T-cell (primary cell): ENCODE data around the gene GTSF1L. TPM values are rescaled to one million over a fixed set of nuclear protein-coding genes. Genes with fewer than 3 reads are reported as not detected.

Experiments
- ATAC-seq, 4 experiments: fragments of 200-7000 bp in 3 of 4; fragments of 150-1000 bp in 1 of 4; cut with Tn5 transposase; replicated peaks in 1 of 4; 1 replicate in 3 of 4; 2 replicates in 1 of 4; pipeline ENCODE4 v1.10.0; 2021; ENCODE audit warnings: moderate library complexity in 3 of 4, mild to moderate bottlenecking in 2 of 4, moderate number of reproducible peaks in 1 of 4
- CTCF ChIA-PET, 2 donors: fragments of 300-600 bp; sonication (Branson Sonifier 250); formaldehyde crosslinking; loops; one replicate each; lab custom pipeline; 2022; ENCODE audit warnings: antibody characterized with exemption in 2 of 2; lab: Charles Lee
- POLR2A ChIA-PET, 2 donors: fragments of 300-600 bp; sonication (Branson Sonifier 250); formaldehyde crosslinking; loops; one replicate each; lab custom pipeline; 2022; ENCODE audit warnings: antibody characterized with exemption in 2 of 2; lab: Charles Lee
- DNase-seq, 35 experiments: peaks; one replicate each; pipeline versions ENCODE4 v3.0.0 to v3.0.0-alpha.2; 2013 to 2023
- H3K27ac ChIP-seq: one replicate; pipeline ENCODE4 v1.5.1; 2013; ENCODE audit warnings: low read length
- H3K27me3 ChIP-seq, 2 experiments: replicated peaks in 1 of 2; 1 replicate in 1 of 2; 2 replicates in 1 of 2; pipeline versions ENCODE4 v1.6.1 to v1.7.0; 2013; ENCODE audit warnings: low read length in 1 of 2, mixed read lengths in 1 of 2; ENCODE audit not compliant: control insufficient read depth in 2 of 2, insufficient read depth in 2 of 2; ENCODE audit errors: extremely low read depth in 1 of 2
- H3K36me3 ChIP-seq, 2 donors: 1 replicate in 1 of 2; 2 replicates in 1 of 2; pipeline versions ENCODE4 v1.6.1 to v1.7.0; 2013; ENCODE audit warnings: low read length in 1 of 2; ENCODE audit not compliant: control insufficient read depth in 2 of 2, insufficient read depth in 1 of 2; ENCODE audit errors: extremely low read depth in 1 of 2
- H3K4me1 ChIP-seq, 2 experiments: 1 replicate in 1 of 2; 2 replicates in 1 of 2; pipeline versions ENCODE4 v1.6.1 to v1.7.0; 2013; ENCODE audit warnings: low read length in 2 of 2, mixed read lengths in 1 of 2; ENCODE audit not compliant: insufficient read depth in 2 of 2, control insufficient read depth in 1 of 2; ENCODE audit errors: extremely low read depth in 1 of 2
- H3K4me3 ChIP-seq, 2 donors: 1 replicate in 1 of 2; 2 replicates in 1 of 2; pipeline versions ENCODE4 v1.5.1 to v1.7.0; 2013; ENCODE audit warnings: mild to moderate bottlenecking in 2 of 2, low read length in 1 of 2, moderate library complexity in 1 of 2; ENCODE audit not compliant: control insufficient read depth in 1 of 2; ENCODE audit errors: extremely low read depth in 1 of 2
- H3K9me3 ChIP-seq: 2 replicates; pipeline ENCODE4 v1.7.0; 2013
- H3K27ac Mint-ChIP-seq, 2 donors: one replicate each; pipeline ENCODE4 v1.8.0; 2020 to 2021; ENCODE audit warnings: mild to moderate bottlenecking in 2 of 2, mixed read lengths in 2 of 2
- H3K27me3 Mint-ChIP-seq, 2 donors: one replicate each; pipeline ENCODE4 v1.8.0; 2021 to 2022; ENCODE audit warnings: mixed read lengths in 2 of 2
- H3K36me3 Mint-ChIP-seq: one replicate; pipeline ENCODE4 v1.8.0; 2021; ENCODE audit warnings: mixed read lengths
- H3K4me1 Mint-ChIP-seq, 3 donors: one replicate each; pipeline ENCODE4 v1.8.0; 2020 to 2022; ENCODE audit warnings: mixed read lengths in 3 of 3, mild to moderate bottlenecking in 1 of 3
- H3K4me3 Mint-ChIP-seq, 3 donors: one replicate each; pipeline ENCODE4 v1.8.0; 2020 to 2022; ENCODE audit warnings: mild to moderate bottlenecking in 3 of 3, mixed read lengths in 3 of 3, moderate library complexity in 3 of 3
- H3K9me3 Mint-ChIP-seq, 3 donors: one replicate each; pipeline ENCODE4 v1.8.0; 2020 to 2022; ENCODE audit warnings: mixed read lengths in 3 of 3
- WGBS: methylation state at CpG from one replicate; pipeline ENCODE4 v1.1.5; 2013; ENCODE audit warnings: missing lambda C conversion rate; ENCODE audit not compliant: insufficient coverage; 5-methylcytosine and 5-hydroxymethylcytosine counted together
- total RNA-seq, 35 experiments: library from RNA in 6 of 35; stranded (reverse) in 6 of 35; fragments of 120-200 nt in 1 of 35; gene quantifications; one replicate each; pipeline versions ENCODE4 v1.2.1 to v1.2.4 and lab custom pipeline; 2013 to 2026

The GTSF1L gene
- total RNA-seq, 5 donors from 2014 or later (not counting 1 experiment from before 2014, with no cell fraction given): 0.30 to 0.63 (median 0.53) TPM; not detected in 2

DNA sequence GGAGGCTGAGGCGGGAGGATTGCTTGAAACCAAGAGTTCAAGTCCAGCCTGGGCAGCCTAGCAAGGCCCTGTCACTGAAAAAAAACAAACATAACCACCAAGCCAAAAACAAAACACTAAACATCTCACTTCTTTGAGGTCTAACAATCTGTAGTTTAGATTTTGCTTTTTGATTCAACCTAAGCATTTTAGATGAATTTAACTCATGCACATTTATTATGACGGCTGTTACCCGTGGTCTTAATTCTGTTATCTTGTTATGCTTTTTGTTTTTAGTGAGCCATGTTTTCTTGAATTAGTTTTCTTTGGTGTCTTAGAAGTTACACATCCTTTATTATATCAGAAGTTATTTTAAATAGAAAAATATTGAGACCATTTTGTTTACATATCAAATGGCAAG, 13.8 kb upstream of the GTSF1L start:
- peaks cover 0 to 8% (median 2%) of the 10 kb centered on the region in 3 donors for H3K4me1 Mint-ChIP-seq
- Histone ChIP-seq H3K4me1 (peaks cover 0 to 5% of the 10 kb centered on the region in 2 experiments), H3K9me3 (no peaks in the 10 kb centered on the region), H3K36me3 (no peaks in the 10 kb centered on the region), H3K4me3 (no peak overlapping the region), H3K27ac (no peak overlapping the region), H3K27me3 (peaks cover 0 to 8% of the 10 kb centered on the region in 2 experiments)
- no peaks in the 10 kb centered on the region for H3K27me3 Mint-ChIP-seq
- 100% methylated on average over 1 of the region's 3 CpGs for WGBS
- no peak overlapping the region for H3K27ac Mint-ChIP-seq
- CTCF ChIA-PET: no interaction called here
- ATAC-seq (no peak), DNase-seq (no peak)
- POLR2A ChIA-PET: no interaction called here
- no peaks in the 10 kb centered on the region for H3K36me3 Mint-ChIP-seq
- no peaks in the 10 kb centered on the region for H3K9me3 Mint-ChIP-seq
- no peak overlapping the region for H3K4me3 Mint-ChIP-seq

GRCh38 chr20:43739148-43739749, 12.4 kb upstream of the GTSF1L start:
- peaks cover 0 to 3% of the 10 kb centered on the region in 2 experiments for H3K27me3 ChIP-seq
- no peak for ATAC-seq
- Mint-ChIP-seq H3K4me3 (no peak overlapping the region), H3K4me1 (peaks cover 0 to 8% (median 2%) of the 10 kb centered on the region in 3 donors), H3K27ac (no peak overlapping the region), H3K27me3 (no peaks in the 10 kb centered on the region), H3K9me3 (no peaks in the 10 kb centered on the region), H3K36me3 (no peaks in the 10 kb centered on the region)
- H3K36me3 ChIP-seq: no peaks in the 10 kb centered on the region
- 88% methylated on average over 5 of the region's 9 CpGs for WGBS
- DNase-seq: no peak
- H3K27ac ChIP-seq: no peak overlapping the region
- H3K4me3 ChIP-seq: no peak overlapping the region
- POLR2A ChIA-PET: no interaction called here
- CTCF ChIA-PET: no interaction called here
- H3K4me1 ChIP-seq: no peaks in the 10 kb centered on the region
- H3K9me3 ChIP-seq: no peaks in the 10 kb centered on the region

DNA sequence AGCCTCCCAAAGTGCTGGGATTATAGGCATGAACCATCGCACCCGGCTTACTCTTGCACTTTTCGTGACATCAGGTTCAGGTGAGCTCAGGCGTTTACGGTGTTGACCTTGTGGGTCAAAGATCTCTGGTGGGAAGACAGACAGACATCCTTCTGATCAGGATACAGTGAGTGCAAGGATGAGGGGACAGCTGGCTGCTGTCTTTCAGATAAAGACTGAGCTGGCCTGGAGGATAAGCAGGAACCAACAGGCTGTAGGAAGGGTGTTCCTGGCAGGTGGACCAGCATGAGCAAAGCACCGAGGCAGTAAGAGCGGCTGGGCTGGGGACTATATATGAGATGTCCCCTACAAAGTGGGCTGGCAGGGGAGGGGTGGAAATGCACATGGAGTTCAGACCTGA, 11.1 kb upstream of the GTSF1L start:
- H3K4me1 Mint-ChIP-seq: peaks cover 9 to 20% (median 12%) of the 10 kb centered on the region in 3 donors
- no peaks in the 10 kb centered on the region for H3K36me3 Mint-ChIP-seq
- H3K4me1 ChIP-seq: peaks cover 2 to 6% of the 10 kb centered on the region in 2 experiments
- peaks cover 0 to 3% of the 10 kb centered on the region in 2 experiments for H3K27me3 ChIP-seq
- no peak overlapping the region for H3K27ac Mint-ChIP-seq
- no peaks in the 10 kb centered on the region for H3K9me3 ChIP-seq
- no peak overlapping the region for H3K4me3 ChIP-seq
- ATAC-seq: no peak
- no peaks in the 10 kb centered on the region for H3K9me3 Mint-ChIP-seq
- H3K4me3 Mint-ChIP-seq: no peak overlapping the region
- ChIA-PET POLR2A (no interaction called here), CTCF (no interaction called here)
- H3K27ac ChIP-seq: no peak overlapping the region
- H3K27me3 Mint-ChIP-seq: no peaks in the 10 kb centered on the region
- no peaks in the 10 kb centered on the region for H3K36me3 ChIP-seq
- DNase-seq: no peak
- 98% methylated on average over 7 of the region's 7 CpGs for WGBS

- peaks cover 4 to 13% of the 10 kb centered on the region in 2 experiments for H3K4me1 ChIP-seq
- H3K27ac ChIP-seq: no peak overlapping the region
- Mint-ChIP-seq H3K9me3 (no peaks in the 10 kb centered on the region), H3K4me3 (no peak overlapping the region), H3K27me3 (no peaks in the 10 kb centered on the region), H3K27ac (no peak overlapping the region), H3K36me3 (no peaks in the 10 kb centered on the region), H3K4me1 (peaks cover 16 to 27% (median 25%) of the 10 kb centered on the region in 3 donors)
- H3K36me3 ChIP-seq: no peaks in the 10 kb centered on the region
- 14% methylated on average over 1 of the region's 2 CpGs for WGBS
- H3K27me3 ChIP-seq: peaks cover 0 to 3% of the 10 kb centered on the region in 2 experiments
- H3K4me3 ChIP-seq: no peak overlapping the region
- H3K9me3 ChIP-seq: no peaks in the 10 kb centered on the region
- ChIA-PET POLR2A (no interaction called here), CTCF (interaction anchor here (0.6 to 0.7 kb wide), 2 partner anchors 8 to 1180 kb away, joined by 3 to 4 read pairs; no protein-coding TSS in a partner anchor)
- ATAC-seq (no peak), DNase-seq (peak in 1 of 35 experiments; percentile 38)
Measured at GRCh38 chr20:43736588-43737158, 9.9 kb upstream of the GTSF1L start.

- WGBS: 94% methylated on average over 4 of the region's 5 CpGs
- Mint-ChIP-seq H3K27ac (no peak overlapping the region), H3K9me3 (peaks cover 0 to 3% (median 0%) of the 10 kb centered on the region in 3 donors), H3K36me3 (no peaks in the 10 kb centered on the region), H3K4me1 (peaks cover 33 to 51% (median 44%) of the 10 kb centered on the region in 3 donors), H3K4me3 (no peak overlapping the region), H3K27me3 (no peaks in the 10 kb centered on the region)
- no peaks in the 10 kb centered on the region for H3K36me3 ChIP-seq
- ChIA-PET CTCF (no interaction called here), POLR2A (no interaction called here)
- no peak for DNase-seq
- no peaks in the 10 kb centered on the region for H3K9me3 ChIP-seq
- ATAC-seq: no peak
- no peak overlapping the region for H3K4me3 ChIP-seq
- H3K27me3 ChIP-seq: no peaks in the 10 kb centered on the region
- peaks cover 18 to 23% of the 10 kb centered on the region in 2 experiments for H3K4me1 ChIP-seq
- H3K27ac ChIP-seq: no peak overlapping the region
Measured at GRCh38 chr20:43731927-43732326, 5.1 kb upstream of the GTSF1L start.

DNA sequence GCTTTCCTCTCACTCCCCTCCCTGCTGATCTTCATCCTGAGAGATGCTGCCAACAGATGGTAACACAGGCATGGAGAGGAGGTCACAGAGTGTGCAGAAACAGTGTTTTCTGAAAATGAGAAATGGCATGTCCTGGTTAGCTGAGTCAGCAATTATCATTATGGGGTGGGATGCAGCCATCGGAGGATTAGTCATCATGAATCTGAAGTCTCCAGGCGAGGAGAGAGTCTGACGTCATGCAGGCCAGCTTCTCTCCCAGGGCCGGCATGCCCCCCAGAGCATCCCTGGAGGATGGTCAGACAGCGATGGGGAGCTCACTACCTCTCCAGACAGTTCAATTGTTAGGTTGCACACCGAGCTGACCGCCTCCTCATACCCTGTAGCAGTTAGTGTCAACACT, 4.7 kb upstream of the GTSF1L start:
- no peaks in the 10 kb centered on the region for H3K27me3 Mint-ChIP-seq
- no peaks in the 10 kb centered on the region for H3K9me3 ChIP-seq
- POLR2A ChIA-PET: no interaction called here
- no peak overlapping the region for H3K4me3 ChIP-seq
- WGBS: 71% methylated on average over 7 of the region's 7 CpGs
- no peak overlapping the region for H3K27ac Mint-ChIP-seq
- H3K36me3 Mint-ChIP-seq: no peaks in the 10 kb centered on the region
- peaks cover 0 to 3% (median 0%) of the 10 kb centered on the region in 3 donors for H3K9me3 Mint-ChIP-seq
- CTCF ChIA-PET: no interaction called here
- DNase-seq (no peak), ATAC-seq (no peak)
- H3K27me3 ChIP-seq: no peaks in the 10 kb centered on the region
- no peak overlapping the region for H3K27ac ChIP-seq
- peak overlapping the region in 1 of 3 donors; percentile 7 for H3K4me3 Mint-ChIP-seq
- H3K36me3 ChIP-seq: no peaks in the 10 kb centered on the region
- H3K4me1 ChIP-seq: peaks cover 18 to 23% of the 10 kb centered on the region in 2 experiments
- H3K4me1 Mint-ChIP-seq: peaks cover 30 to 55% (median 40%) of the 10 kb centered on the region in 3 donors
